Keratinocyte (primary cell): ENCODE results near the gene LRTM1.
A peak's percentile ranks its signal among the peaks of the same experiment; 100 is the strongest.

Source experiments
- EZH2 ChIP-seq: IDR thresholded peaks from one replicate; pipeline ENCODE4 v1.6.1; 2012; ENCODE audit warnings: inconsistent platforms, mild to moderate bottlenecking, low read length, moderate library complexity
- TF ChIP-seq, protein P1 (sequence below), 3 experiments: IDR thresholded peaks in 1 of 3; conservative IDR thresholded peaks in 1 of 3; optimal IDR thresholded peaks in 1 of 3; 2 replicates in 2 of 3; 3 replicates in 1 of 3; pipeline versions ENCODE3 to v1.5.1; 2011; ENCODE audit warnings: low read length in 3 of 3, mild to moderate bottlenecking in 3 of 3, moderate library complexity in 2 of 3, control low read depth in 1 of 3, inconsistent platforms in 1 of 3; ENCODE audit not compliant: insufficient read depth in 2 of 3; ENCODE audit errors: extremely low read depth in 1 of 3

DNA sequence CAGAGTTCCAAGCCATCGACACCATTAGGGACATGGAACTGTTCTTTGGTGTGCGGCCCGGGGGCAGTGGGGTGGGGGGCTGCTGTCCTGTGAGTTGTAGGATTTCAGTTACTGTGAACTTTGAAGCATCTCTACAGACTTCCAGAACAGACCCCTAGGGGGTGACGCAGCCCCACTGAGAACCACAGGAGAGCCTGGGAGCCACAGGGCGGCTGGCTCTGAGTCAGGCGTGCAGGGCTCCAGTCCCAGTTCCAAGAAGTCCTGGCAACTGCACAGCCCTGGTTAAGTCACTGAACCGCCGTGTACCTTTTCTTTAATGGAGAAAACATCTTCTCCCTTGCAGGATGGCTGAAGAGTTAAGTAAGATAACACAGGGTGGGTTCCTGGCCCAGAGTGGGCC is 23.5 kb upstream of the LRTM1 start:
- TF ChIP-seq, protein P1, sequence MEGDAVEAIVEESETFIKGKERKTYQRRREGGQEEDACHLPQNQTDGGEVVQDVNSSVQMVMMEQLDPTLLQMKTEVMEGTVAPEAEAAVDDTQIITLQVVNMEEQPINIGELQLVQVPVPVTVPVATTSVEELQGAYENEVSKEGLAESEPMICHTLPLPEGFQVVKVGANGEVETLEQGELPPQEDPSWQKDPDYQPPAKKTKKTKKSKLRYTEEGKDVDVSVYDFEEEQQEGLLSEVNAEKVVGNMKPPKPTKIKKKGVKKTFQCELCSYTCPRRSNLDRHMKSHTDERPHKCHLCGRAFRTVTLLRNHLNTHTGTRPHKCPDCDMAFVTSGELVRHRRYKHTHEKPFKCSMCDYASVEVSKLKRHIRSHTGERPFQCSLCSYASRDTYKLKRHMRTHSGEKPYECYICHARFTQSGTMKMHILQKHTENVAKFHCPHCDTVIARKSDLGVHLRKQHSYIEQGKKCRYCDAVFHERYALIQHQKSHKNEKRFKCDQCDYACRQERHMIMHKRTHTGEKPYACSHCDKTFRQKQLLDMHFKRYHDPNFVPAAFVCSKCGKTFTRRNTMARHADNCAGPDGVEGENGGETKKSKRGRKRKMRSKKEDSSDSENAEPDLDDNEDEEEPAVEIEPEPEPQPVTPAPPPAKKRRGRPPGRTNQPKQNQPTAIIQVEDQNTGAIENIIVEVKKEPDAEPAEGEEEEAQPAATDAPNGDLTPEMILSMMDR (optimal IDR thresholded peaks at IDR 0.05 in 1 of 3, IDR thresholded peaks at IDR 0.05 in 1 of 3, conservative IDR thresholded peaks at IDR 0.05 in 1 of 3; ENCODE audit: extremely low read depth in 1 of 3, insufficient read depth in 2 of 3, low read length in 3 of 3) = peak; percentile 44 to 68 (median 62)
- TF ChIP-seq EZH2 = no peak
